Upper lobe of left lung (tissue), 6 donors: Measurements from ENCODE around the gene GTF2H3. TPM values are rescaled to one million over a fixed set of nuclear protein-coding genes. Genes with fewer than 3 reads are reported as not detected.

Source experiments
- ATAC-seq, 2 donors: fragments of 200-7000 bp; cut with Tn5 transposase; one replicate each; pipeline ENCODE4 v1.9.1; 2022; ENCODE audit warnings: mild to moderate bottlenecking in 2 of 2, moderate library complexity in 2 of 2; ENCODE audit not compliant: low FRiP score in 2 of 2
- DNase-seq, 2 donors: peaks; one replicate each; pipeline ENCODE4 v3.0.0-alpha.2; 2019 to 2020
- H3K27ac ChIP-seq, 4 donors: fragments of 200-600 bp; sonication (generic); one replicate each; pipeline ENCODE4 v1.5.1; 2016 to 2019
- H3K27me3 ChIP-seq, 4 donors: fragments of 200-600 bp; sonication (generic); one replicate each; pipeline ENCODE4 v1.5.1; 2017 to 2019
- H3K36me3 ChIP-seq, 4 donors: fragments of 200-600 bp; sonication (generic); one replicate each; pipeline ENCODE4 v1.5.1; 2016 to 2019
- H3K4me1 ChIP-seq, 4 donors: fragments of 200-600 bp; sonication (generic); one replicate each; pipeline ENCODE4 v1.5.1; 2018 to 2019
- H3K4me3 ChIP-seq, 4 donors: fragments of 200-600 bp; sonication (generic); one replicate each; pipeline ENCODE4 v1.5.1; 2017 to 2019; ENCODE audit warnings: mild to moderate bottlenecking in 2 of 4, moderate library complexity in 1 of 4
- H3K9me3 ChIP-seq, 4 donors: fragments of 200-600 bp; sonication (generic); one replicate each; pipeline ENCODE4 v1.5.1; 2018 to 2019
- EP300 ChIP-seq, 4 donors: sonication (generic); formaldehyde crosslinking; IDR thresholded peaks; one replicate each; pipeline ENCODE4 v1.5.1; 2017; ENCODE audit warnings: antibody characterized with exemption in 4 of 4, control low read depth in 2 of 4
- POLR2A ChIP-seq, 4 donors: fragments of 450-650 bp; IDR thresholded peaks; one replicate each; pipeline ENCODE4 v1.5.1; 2016 to 2017; ENCODE audit warnings: antibody characterized with exemption in 4 of 4, mild to moderate bottlenecking in 2 of 4
- POLR2AphosphoS5 ChIP-seq, 2 donors: sonication (generic); formaldehyde crosslinking; IDR thresholded peaks; one replicate each; pipeline ENCODE4 v1.5.1; 2017; ENCODE audit warnings: antibody characterized with exemption in 2 of 2
- WGBS, 2 donors: methylation state at CpG; one replicate each; pipeline ENCODE4 v1.1.5; 2017 to 2018; 5-methylcytosine and 5-hydroxymethylcytosine counted together
- small RNA-seq, 4 donors: library from RNA; depleted of rRNA; stranded (forward); fragments of <200 nt; gene quantifications; one replicate each; pipeline ENCODE3, GENCODE V24; 2016
- total RNA-seq, 6 donors: library from RNA; depleted of rRNA in 4 of 6; stranded (reverse); fragments of >200 nt in 4 of 6; gene quantifications; one replicate each; pipeline versions ENCODE4 v1.1.0 to v1.2.1, GENCODE V29; 2016 to 2021
- TF ChIP-seq, protein P1 (sequence below), 6 experiments: fragments of 450-650 bp in 4 of 6; fragments of 200-600 bp in 2 of 6; sonication (generic) in 2 of 6; IDR thresholded peaks; one replicate each; pipeline ENCODE4 v1.5.1; 2016 to 2019; ENCODE audit warnings: antibody characterized with exemption in 6 of 6
- donor health status: DM: no; HTN: no; CAD: no; lungs with moderate emphysema.
- donor health status: DM: no; HTN: yes; CAD: no; lungs with severe emphysema.

The GTF2H3 gene
- total RNA-seq, 6 donors from 2014 or later = 9.8 to 22.3 (median 16.8) TPM

DNA sequence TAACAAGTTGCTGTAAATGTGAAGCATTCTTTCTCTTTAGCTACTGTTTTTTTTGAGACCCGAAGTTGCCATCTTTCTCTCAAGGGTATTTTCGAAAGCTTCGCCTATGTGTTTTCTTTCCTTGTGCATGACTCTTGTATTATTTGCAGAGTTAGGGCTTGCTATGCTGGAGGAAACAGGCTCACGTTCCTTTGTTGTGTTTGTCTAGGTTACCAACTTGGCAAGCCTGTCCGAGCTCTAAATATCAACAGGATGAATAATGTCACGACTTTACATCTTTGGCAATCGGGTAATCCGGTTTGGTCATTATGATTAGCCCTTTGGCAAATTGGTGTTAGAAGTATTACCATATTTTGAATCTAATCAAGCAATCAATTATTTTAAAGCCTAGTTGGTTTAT is 62.6 kb downstream of the GTF2H3 start:
- Histone ChIP-seq H3K27ac (no peak overlapping the region), H3K27me3 (no peaks in the 10 kb centered on the region), H3K36me3 (peaks cover 3 to 57% (median 20%) of the 10 kb centered on the region in 4 donors), H3K9me3 (no peaks in the 10 kb centered on the region), H3K4me1 (no peaks in the 10 kb centered on the region), H3K4me3 (no peak overlapping the region)
- no peak for TF ChIP-seq EP300 (IDR thresholded peaks at IDR 0.05)
- TF ChIP-seq, protein P1, sequence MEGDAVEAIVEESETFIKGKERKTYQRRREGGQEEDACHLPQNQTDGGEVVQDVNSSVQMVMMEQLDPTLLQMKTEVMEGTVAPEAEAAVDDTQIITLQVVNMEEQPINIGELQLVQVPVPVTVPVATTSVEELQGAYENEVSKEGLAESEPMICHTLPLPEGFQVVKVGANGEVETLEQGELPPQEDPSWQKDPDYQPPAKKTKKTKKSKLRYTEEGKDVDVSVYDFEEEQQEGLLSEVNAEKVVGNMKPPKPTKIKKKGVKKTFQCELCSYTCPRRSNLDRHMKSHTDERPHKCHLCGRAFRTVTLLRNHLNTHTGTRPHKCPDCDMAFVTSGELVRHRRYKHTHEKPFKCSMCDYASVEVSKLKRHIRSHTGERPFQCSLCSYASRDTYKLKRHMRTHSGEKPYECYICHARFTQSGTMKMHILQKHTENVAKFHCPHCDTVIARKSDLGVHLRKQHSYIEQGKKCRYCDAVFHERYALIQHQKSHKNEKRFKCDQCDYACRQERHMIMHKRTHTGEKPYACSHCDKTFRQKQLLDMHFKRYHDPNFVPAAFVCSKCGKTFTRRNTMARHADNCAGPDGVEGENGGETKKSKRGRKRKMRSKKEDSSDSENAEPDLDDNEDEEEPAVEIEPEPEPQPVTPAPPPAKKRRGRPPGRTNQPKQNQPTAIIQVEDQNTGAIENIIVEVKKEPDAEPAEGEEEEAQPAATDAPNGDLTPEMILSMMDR (IDR thresholded peaks at IDR 0.05) = no peak
- TF ChIP-seq POLR2A (IDR thresholded peaks at IDR 0.05) = no peak
- TF ChIP-seq POLR2AphosphoS5 (IDR thresholded peaks at IDR 0.05) = no peak
- DNase-seq (no peak), ATAC-seq (no peak)
- WGBS, 2 donors = 76 to 77% methylated on average over 8 of the region's 8 CpGs

GRCh38 chr12:123696646-123697045 is 63.0 kb downstream of the GTF2H3 start:
- WGBS, 2 donors = 84 to 87% methylated on average over 4 of the region's 4 CpGs
- Histone ChIP-seq H3K9me3 (no peaks in the 10 kb centered on the region), H3K4me1 (no peaks in the 10 kb centered on the region), H3K4me3 (no peak overlapping the region), H3K36me3 (peaks cover 3 to 54% (median 20%) of the 10 kb centered on the region in 4 donors), H3K27me3 (no peaks in the 10 kb centered on the region), H3K27ac (no peak overlapping the region)
- DNase-seq (no peak), ATAC-seq (no peak)
- TF ChIP-seq POLR2A (IDR thresholded peaks at IDR 0.05) = no peak

GRCh38 chr12:123705935-123706334 is 72.3 kb downstream of the GTF2H3 start:
- Histone ChIP-seq H3K4me1 (no peaks in the 10 kb centered on the region), H3K27ac (no peak overlapping the region), H3K36me3 (peaks cover 0 to 22% (median 5%) of the 10 kb centered on the region in 4 donors), H3K27me3 (no peaks in the 10 kb centered on the region), H3K9me3 (no peaks in the 10 kb centered on the region), H3K4me3 (no peak overlapping the region)
- DNase-seq (no peak), ATAC-seq (no peak)
- WGBS, 2 donors = 89 to 93% methylated on average over 1 to 3 of the region's 3 CpGs
- no peak for TF ChIP-seq POLR2AphosphoS5 (IDR thresholded peaks at IDR 0.05)
- TF ChIP-seq POLR2A (IDR thresholded peaks at IDR 0.05) = no peak
- no peak for TF ChIP-seq EP300 (IDR thresholded peaks at IDR 0.05)
- TF ChIP-seq, protein P1 (IDR thresholded peaks at IDR 0.05) = no peak

- no peaks in the 10 kb centered on the region for H3K27me3 ChIP-seq
- no peak for ATAC-seq
- no peak overlapping the region for H3K4me3 ChIP-seq
- TF ChIP-seq EP300 (IDR thresholded peaks at IDR 0.05) (no peak), POLR2A (IDR thresholded peaks at IDR 0.05) (no peak), POLR2AphosphoS5 (IDR thresholded peaks at IDR 0.05) (no peak)
- TF ChIP-seq, protein P1 (IDR thresholded peaks at IDR 0.05) = no peak
- no peak overlapping the region for H3K27ac ChIP-seq
- DNase-seq = no peak
- WGBS, 2 donors = 95 to 96% methylated on average over 4 of the region's 4 CpGs
- peaks cover 0 to 8% (median 5%) of the 10 kb centered on the region in 4 donors for H3K4me1 ChIP-seq
- H3K36me3 ChIP-seq = peaks cover 0 to 22% (median 5%) of the 10 kb centered on the region in 4 donors
- no peaks in the 10 kb centered on the region for H3K9me3 ChIP-seq
These were observed 73.8 kb downstream of the GTF2H3 start for GRCh38 chr12:123707466-123707865.

Small RNA genes lying within 50 kb of the gene (small RNA-seq; reads per million reads assigned to genes)
- gene SNORA9B = 0 to 0.37 (median 0) reads per million in 4 donors

Other genes with a start within 250 kb of the GTF2H3 start
- gene KMT5A, start 249.7 kb upstream of the GTF2H3 start, total RNA-seq = 10 to 100 TPM; 35.1 to 50.2 (median 43.8) TPM
- gene RILPL2, start 197.1 kb upstream of the GTF2H3 start, total RNA-seq = 10 to 100 TPM; 12.5 to 29.9 (median 14.6) TPM
- 10 to 100 TPM; 16.7 to 50.3 (median 26.6) TPM for gene SNRNP35, start 175.7 kb upstream of the GTF2H3 start, total RNA-seq
- 10 to 100 TPM; 10.3 to 60.8 (median 18.6) TPM for gene RILPL1, start 100.1 kb upstream of the GTF2H3 start, total RNA-seq
- gene TMED2, start 49.3 kb upstream of the GTF2H3 start, total RNA-seq = 100 to 1,000 TPM in 4 of 6 donors, 10 to 100 TPM in 2; 45.6 to 230 (median 141) TPM
- gene DDX55, start 31.7 kb upstream of the GTF2H3 start, total RNA-seq = 10 to 100 TPM; 18.0 to 57.5 (median 28.4) TPM
- 100 to 1,000 TPM in 1 of 6 donors, 10 to 100 TPM in 5; 41.2 to 144 (median 74.0) TPM for gene EIF2B1, start 143 bp upstream of the GTF2H3 start, total RNA-seq
- 10 to 100 TPM in 5 of 6 donors, 1 to 10 TPM in 1; 8.4 to 22.3 (median 14.8) TPM for gene TCTN2, start 37.3 kb downstream of the GTF2H3 start, total RNA-seq
- 10 to 100 TPM; 19.3 to 52.4 (median 25.3) TPM for gene ATP6V0A2, start 78.5 kb downstream of the GTF2H3 start, total RNA-seq
- gene DNAH10, start 128.5 kb downstream of the GTF2H3 start, total RNA-seq = 10 to 100 TPM in 2 of 6 donors, 1 to 10 TPM in 3, under 1 TPM in 1; 0.31 to 46.0 (median 8.3) TPM